HEK293T (cell line): ENCODE measurements around the gene ARPP19.

Experiments used
- ARNT ChIP-seq: fragments of 450-650 bp; IDR thresholded peaks from 2 replicates; pipeline ENCODE4 v1.6.1; 2017; ENCODE audit warnings: mild to moderate bottlenecking
- ELF4 ChIP-seq: fragments of 450-650 bp; IDR thresholded peaks from 2 replicates; pipeline ENCODE4 v1.6.1; 2017; ENCODE audit warnings: antibody characterized with exemption
- FOXA1 ChIP-seq: fragments of 450-650 bp; IDR thresholded peaks from 2 replicates; pipeline ENCODE4 v1.6.1; 2016; ENCODE audit warnings: mild to moderate bottlenecking
- FOXK2 ChIP-seq: fragments of 450-650 bp; IDR thresholded peaks from 2 replicates; pipeline ENCODE4 v1.6.1; 2016; ENCODE audit warnings: mild to moderate bottlenecking
- FOXM1 ChIP-seq: fragments of 450-650 bp; IDR thresholded peaks from 2 replicates; pipeline ENCODE4 v1.6.1; 2017; ENCODE audit warnings: mild to moderate bottlenecking, borderline replicate concordance
- HDGF ChIP-seq: fragments of 450-650 bp; IDR thresholded peaks from 2 replicates; pipeline ENCODE4 v1.6.1; 2017; ENCODE audit warnings: antibody characterized with exemption, borderline replicate concordance
- NFRKB ChIP-seq: fragments of 450-650 bp; IDR thresholded peaks from 2 replicates; pipeline ENCODE4 v1.6.1; 2016; ENCODE audit warnings: mild to moderate bottlenecking, moderate library complexity
- PKNOX1 ChIP-seq: fragments of 450-650 bp; IDR thresholded peaks from 2 replicates; pipeline ENCODE4 v1.6.1; 2016
- SP1 ChIP-seq: fragments of 450-650 bp; IDR thresholded peaks from 2 replicates; pipeline ENCODE4 v1.6.1; 2017
- SUZ12 ChIP-seq: fragments of 450-650 bp; IDR thresholded peaks from 2 replicates; pipeline ENCODE4 v1.6.1; 2016; ENCODE audit warnings: mild to moderate bottlenecking
- ZNF384 ChIP-seq: fragments of 450-650 bp; IDR thresholded peaks from 2 replicates; pipeline ENCODE4 v1.6.1; 2016

- TF ChIP-seq PKNOX1, result no peak
- TF ChIP-seq SUZ12, result no peak
- no peak for TF ChIP-seq ELF4
- no peak for TF ChIP-seq FOXM1
- no peak for TF ChIP-seq HDGF
- no peak for TF ChIP-seq ZNF384
- TF ChIP-seq FOXK2, result no peak
- no peak for TF ChIP-seq NFRKB
- no peak for TF ChIP-seq FOXA1
- no peak for TF ChIP-seq SP1
- no peak for TF ChIP-seq ARNT
Observed at GRCh38 chr15:52575072-52575471, 6.2 kb upstream of the ARPP19 start.
